GM19467 (cell line): ENCODE measurements around the gene MYOG.

Experiments
- ATAC-seq: cut with Tn5 transposase; IDR thresholded peaks from one replicate; pipeline ENCODE4 v1.9.1; 2021; ENCODE audit warnings: mild to moderate bottlenecking, moderate library complexity; ENCODE audit not compliant: unreplicated experiment

Gene MYOG

DNA sequence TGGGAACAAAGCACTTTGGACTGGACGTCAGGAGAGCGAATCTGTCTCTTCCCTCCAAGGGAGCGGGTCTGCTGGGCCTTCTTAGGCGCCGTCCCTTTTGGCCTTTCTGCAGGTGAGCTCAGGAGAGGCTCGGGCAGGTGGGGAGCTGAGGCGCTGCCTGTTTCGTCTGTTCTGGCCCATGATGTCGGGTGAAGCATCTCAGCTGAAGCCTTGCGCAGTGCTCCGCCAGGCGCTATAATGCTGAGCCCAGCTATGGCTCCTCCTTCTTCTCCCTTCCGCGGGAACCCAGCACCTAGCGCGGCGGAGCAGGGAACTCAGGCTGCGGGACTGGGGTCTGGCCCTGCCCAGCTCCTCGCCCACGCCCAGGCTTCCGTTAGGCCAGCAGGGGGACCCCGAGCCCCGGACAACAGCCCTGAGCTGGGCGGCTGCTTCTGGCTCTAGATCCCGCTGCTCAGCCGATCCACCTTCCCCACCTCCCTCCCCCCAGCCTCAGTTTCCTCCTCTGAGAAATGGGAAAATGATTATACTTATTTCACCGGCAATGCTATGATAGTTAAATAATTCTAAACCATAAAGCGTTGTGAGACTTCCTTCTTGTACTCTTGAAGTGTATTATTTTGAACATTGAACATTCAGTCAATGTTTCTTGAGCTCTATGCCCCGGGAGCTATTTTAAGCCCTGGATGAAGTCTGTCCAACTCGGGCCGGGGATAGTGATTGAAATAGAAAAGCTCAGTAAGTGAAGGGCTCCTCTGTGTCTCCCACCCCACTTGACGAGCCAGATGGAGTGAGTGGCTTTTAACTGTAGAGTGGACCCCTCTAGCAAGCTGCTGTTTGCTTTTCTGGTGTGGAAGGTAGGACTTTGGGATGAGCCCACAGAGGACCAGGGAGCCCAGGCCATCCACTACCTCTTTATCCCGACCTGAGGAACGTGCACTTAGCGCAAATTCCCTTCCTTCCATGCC, 32.1 kb upstream of the MYOG start:
- no peak for ATAC-seq

DNA sequence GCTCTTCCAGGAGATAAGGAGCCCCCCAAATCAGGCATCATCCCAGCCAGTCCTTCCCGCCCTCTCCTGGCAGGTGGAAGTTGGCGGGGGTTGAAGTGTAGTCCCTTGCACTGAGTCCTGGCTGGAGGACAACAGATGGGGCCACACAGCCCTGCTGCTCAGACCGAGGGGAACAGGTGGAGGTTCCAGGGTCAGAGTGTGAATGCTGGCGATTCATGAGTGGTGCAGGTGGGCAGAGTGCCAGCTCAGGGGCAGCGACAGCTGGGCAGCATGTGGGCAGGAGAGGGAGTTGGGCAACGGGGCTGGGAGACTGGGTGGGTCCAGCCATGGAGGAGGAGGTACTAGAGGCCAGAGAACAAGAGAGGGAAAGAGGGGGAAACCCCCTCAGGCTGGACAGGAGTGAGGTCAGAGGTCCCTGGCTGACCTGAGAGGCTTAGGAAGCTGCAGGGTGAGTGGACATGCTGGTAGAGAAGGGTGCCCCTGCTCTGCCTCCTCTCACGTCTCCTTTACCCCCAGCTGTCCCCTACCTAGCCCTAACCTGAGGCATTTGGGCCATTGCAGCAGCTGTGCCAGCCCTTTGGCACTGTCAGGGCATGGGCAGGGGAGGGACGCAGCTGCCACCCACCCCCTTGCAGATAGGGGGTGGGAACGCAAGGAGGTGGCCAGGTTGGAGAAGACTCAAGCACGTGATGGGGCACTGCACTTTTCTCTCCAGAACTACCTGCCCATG, 30.4 kb upstream of the MYOG start:
- ATAC-seq, result no peak

DNA sequence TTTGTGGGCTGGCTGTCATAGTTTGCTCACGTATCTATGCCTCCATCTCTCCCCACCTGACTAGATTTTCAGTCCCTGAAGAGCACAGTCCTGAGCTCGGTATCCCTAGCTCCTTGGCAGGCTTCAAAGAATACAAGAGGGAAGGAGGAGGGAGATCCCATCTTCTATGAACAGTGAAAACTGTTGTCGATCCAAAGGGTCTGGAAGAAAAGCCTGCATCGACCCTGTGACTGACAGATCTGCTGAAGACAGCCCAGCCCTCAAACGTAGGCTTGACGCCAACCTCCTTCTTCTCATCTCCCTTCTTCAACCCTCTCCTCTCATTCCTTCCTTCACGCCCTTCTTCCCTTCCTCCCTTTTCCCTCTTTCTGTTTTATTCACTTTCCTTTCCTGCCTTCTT, 28.4 kb upstream of the MYOG start:
- no peak for ATAC-seq

GRCh38 chr1:203113308-203113707, 27.5 kb upstream of the MYOG start:
- no peak for ATAC-seq

DNA sequence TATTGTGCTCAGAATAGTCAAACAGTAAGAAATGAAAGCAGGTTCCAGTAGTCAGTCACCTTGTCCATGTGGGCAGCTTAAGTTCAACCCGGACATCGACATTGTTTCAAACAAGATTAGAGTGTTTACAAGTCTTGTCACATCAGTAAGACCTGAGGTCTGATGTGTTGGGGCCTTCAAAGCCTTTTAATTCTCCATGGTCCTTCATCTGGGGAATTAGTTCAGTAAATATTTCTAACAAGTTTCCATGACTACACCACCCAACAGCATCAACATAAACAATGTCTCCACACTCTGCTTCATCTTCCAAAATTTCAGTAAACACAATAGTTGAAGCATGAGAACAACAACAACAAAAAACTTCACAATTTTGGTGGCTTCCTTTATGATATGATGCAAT, 26.7 kb upstream of the MYOG start:
- ATAC-seq, result no peak

DNA sequence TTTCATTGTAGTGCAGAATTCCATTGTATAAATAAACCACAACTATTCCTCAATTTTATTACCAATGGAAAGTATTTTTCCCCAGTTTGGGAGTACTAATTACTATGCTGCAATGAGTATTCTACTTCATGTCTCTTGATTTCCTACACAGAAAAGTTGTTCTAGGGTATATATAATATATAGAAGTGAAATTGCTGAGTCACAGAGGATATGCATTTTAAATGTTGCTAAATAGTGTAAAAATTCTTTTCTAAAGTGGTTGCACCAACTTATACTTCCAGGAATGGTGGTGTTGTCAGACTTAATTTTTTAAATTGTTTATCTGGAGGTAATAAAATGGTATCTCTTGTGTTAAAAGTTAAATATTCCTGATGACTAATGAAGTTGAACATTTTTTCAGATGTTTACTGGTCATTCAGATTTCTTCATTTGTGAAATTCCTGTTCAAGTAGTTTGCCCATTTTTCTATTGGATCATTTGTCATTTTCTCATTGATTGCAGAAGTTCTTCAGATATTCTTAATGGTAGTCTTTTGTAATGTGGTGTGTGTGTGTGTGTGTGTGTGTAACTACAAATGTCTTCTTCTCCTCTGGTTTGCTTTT, 19.1 kb upstream of the MYOG start:
- ATAC-seq, result no peak

DNA sequence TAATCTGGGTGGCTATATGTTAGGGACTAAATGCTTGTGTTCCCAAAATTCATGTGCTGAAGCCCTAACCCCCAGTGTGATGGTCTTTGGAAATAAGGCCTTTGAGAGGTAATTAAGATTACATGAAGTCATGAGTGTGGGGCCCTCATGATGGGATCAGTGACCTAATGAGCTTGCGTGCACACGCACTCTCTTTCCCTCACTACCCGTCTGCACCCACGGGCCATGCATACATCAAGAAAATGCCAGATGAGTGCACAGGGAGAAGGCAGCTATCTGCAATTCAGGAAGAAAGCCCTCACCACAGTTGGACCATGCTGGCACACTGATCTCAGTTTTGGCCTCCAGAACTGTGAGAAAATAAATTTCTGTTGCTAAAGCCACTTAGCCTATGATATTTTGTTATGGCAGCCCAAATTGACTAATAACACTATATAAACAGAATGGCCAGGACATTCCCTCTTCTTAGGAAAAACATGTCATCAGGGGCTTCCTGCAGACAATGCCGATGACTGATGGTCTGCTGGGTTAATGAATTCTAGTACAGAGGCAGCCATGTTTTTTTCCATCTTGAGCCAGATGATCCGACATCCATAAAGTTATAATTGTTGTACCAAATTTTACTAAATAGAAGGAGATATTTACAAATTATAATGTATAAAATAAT, 18.1 kb upstream of the MYOG start:
- ATAC-seq, result no peak

DNA sequence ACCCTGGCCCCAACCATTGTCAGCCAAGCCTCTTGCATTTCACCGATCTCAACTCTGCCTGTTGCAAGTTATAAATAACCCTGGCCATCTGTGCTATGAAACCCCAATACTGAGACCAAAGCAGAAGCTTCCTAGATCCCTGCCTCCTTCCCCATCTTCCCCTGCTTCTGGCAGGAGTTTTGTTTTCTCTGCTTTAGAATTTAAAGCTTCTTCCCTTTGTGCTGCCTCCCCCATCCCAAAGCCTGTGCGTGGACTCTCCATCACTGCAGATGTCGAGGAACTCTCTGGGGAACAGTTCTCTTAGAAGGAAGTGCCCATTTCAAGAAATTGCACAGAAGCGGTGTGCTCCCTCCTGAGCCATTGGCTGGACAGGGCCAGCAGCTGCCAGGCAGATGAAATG, 17.4 kb upstream of the MYOG start:
- ATAC-seq, result no peak

DNA sequence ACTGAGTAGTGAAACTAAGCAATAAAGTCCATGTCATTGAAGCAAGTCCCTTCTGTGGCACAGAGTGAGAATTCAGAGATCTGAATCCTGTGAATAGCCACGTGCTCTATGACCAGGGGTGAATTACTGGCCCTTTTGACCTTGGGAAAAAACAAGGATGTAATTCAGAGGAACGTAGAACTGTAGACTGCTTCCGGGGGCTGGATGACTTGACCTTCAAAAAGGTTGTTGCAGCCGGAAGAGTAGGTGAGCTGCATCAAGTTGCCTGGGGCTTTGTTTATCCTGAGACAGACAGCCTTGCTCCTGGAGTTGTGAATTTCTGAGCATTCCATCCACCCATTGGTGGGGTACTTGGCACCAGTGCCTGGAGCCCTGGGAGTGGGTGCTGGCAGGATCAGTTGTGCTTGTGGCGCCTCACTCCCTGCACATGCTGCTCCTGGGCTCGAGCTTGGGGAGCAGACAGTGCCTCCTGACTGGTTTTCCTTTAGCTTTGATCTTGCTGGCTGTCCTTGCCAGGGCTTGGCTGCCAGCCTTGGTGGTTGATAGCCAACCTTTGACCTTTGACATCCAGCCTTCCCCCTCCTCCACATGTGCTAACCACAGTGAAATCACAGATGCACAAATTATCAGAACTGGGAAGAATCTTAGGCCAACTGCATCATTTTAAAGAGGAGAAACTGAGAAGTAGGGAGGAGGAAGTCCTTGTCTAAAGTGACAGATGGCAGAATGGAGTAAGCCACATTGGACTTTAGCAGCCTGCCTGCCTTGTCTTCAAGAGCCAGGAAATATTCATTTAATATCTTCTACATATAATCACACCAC, 16.2 kb upstream of the MYOG start:
- no peak for ATAC-seq

- ATAC-seq, result no peak
Measured at GRCh38 chr1:203100516-203100869, 14.7 kb upstream of the MYOG start.

DNA sequence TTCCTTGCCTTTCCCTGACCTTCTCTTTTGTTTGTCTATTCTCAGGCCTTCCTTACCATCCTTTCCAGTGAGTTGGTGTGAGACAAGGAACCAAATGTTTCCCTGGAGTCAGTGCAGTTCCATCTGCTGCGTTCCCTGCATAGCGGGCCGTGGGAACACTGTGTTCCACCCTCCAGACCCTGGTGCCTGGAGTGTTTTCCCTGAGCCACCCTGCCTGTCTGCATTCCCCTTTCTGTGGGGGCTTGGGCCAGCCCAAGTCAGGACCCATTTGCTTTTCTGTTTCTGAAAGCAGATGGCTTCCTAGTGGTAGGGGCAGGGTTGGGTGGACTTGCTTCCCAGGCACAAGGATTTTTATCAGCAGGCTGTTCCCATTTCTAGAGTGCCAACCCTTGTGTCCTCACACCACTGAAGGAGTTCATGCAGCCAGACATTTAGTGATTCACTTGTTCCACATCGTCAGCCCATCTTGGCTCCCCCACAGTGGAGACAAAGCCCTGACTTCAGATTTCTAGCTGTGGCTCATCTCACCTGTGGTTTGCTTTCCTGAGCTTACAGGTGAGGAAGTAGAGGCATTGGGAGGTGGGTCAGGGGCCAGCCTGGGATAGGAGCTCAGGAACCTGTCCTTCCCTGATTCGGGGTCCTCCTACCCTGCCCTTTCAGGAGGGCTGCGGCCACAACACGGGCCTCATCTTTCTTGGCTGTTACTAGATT, 14.1 kb upstream of the MYOG start:
- ATAC-seq, result no peak

- no peak for ATAC-seq
Measured at GRCh38 chr1:203098914-203099520, 13.2 kb upstream of the MYOG start.

DNA sequence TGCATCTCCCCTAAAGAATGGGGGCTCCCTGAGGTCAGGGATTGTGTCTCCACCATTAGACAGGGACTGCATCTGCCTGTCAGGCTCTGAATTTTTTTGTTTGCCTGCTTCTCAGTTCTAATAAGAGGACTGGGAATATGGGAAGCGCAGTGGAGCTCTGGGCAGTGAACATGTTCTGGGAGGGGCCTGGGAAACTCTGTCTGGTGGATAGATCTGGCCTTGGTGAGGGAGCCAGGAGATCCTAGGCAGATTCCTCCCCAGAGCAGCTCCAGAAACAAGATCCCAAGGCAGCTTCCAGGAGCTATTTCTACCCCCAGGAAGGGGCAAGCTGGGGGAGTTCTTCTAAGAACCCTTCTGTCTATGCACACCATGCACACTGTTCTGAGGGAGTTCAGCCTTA, 12.6 kb upstream of the MYOG start:
- no peak for ATAC-seq

DNA sequence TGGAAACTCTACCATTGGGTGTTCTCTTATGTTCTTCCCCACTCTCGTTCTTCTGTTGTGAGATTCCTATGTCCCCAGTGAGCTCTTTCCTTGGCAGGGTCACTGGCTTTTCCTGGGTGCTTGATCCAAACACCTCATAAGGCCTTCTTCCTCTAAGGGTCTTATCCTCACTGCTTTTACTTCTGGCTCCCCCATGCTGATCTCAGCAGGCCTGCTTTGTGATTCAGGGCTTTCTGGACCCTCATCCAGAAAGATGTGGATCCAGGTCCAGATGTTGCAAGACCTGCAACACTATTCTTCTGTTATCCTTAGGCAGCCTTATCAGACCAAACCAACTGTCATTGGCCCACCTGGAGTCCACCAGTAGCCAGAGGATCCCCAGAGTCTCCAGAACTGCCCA, 11.2 kb upstream of the MYOG start:
- no peak for ATAC-seq

- ATAC-seq, result no peak
Measured at GRCh38 chr1:203096566-203096965, 10.8 kb upstream of the MYOG start.

- no peak for ATAC-seq
Measured at GRCh38 chr1:203095061-203095690, 9.4 kb upstream of the MYOG start.

GRCh38 chr1:203093754-203094410, 8.1 kb upstream of the MYOG start:
- ATAC-seq, result no peak

- ATAC-seq, result no peak
Measured at GRCh38 chr1:203091761-203092330, 6.0 kb upstream of the MYOG start.
